HG02571 (cell line): Measurements from ENCODE around the gene MORC1.
A peak's percentile ranks its signal among the peaks of the same experiment; 100 is the strongest.

Experiments used
- ATAC-seq: cut with Tn5 transposase; IDR thresholded peaks from one replicate; pipeline ENCODE4 v1.9.1; 2021; ENCODE audit warnings: mild to moderate bottlenecking, moderate library complexity; ENCODE audit not compliant: unreplicated experiment

MORC1 gene

GRCh38 chr3:109033000-109033660, 84.8 kb downstream of the MORC1 start:
- no peak for ATAC-seq

- ATAC-seq: no peak
Measured at GRCh38 chr3:109028753-109029152, 89.2 kb downstream of the MORC1 start.

GRCh38 chr3:109026821-109027220, 91.1 kb downstream of the MORC1 start:
- ATAC-seq: no peak

- ATAC-seq: no peak
Measured at GRCh38 chr3:109025896-109026295, 92.0 kb downstream of the MORC1 start.

GRCh38 chr3:109023656-109024254, 94.2 kb downstream of the MORC1 start:
- ATAC-seq: peak; percentile 69

GRCh38 chr3:109023167-109023566, 94.8 kb downstream of the MORC1 start:
- no peak for ATAC-seq

GRCh38 chr3:109021556-109021955, 96.4 kb downstream of the MORC1 start:
- no peak for ATAC-seq

GRCh38 chr3:109018828-109019227, 99.1 kb downstream of the MORC1 start:
- ATAC-seq: no peak

- ATAC-seq: no peak
Measured at GRCh38 chr3:109005443-109005842, 112.5 kb downstream of the MORC1 start.

- ATAC-seq: no peak
Measured at GRCh38 chr3:108998436-108998835, 119.5 kb downstream of the MORC1 start.

- no peak for ATAC-seq
Measured at GRCh38 chr3:108985844-108986243, 132.1 kb downstream of the MORC1 start.

- no peak for ATAC-seq
Measured at GRCh38 chr3:108983051-108983450, 134.9 kb downstream of the MORC1 start.

- no peak for ATAC-seq
Measured at GRCh38 chr3:108976058-108976457, 141.9 kb downstream of the MORC1 start.

- ATAC-seq: no peak
Measured at GRCh38 chr3:108973019-108973418, 144.9 kb downstream of the MORC1 start.

GRCh38 chr3:108972482-108972881, 145.5 kb downstream of the MORC1 start:
- ATAC-seq: no peak

- ATAC-seq: no peak
Measured at GRCh38 chr3:108970561-108970960, 147.4 kb downstream of the MORC1 start.

GRCh38 chr3:108966773-108967172, 151.2 kb downstream of the MORC1 start:
- ATAC-seq: no peak

GRCh38 chr3:108959017-108959416, 158.9 kb downstream of the MORC1 start:
- ATAC-seq: no peak

GRCh38 chr3:108953700-108954099, 164.2 kb downstream of the MORC1 start, which contains the start of gene GUCA1C:
TSS of gene GUCA1C (minus strand) at chr3:108953879. CDS start at chr3:108953762, 117 bp downstream.
- no peak for ATAC-seq

- no peak for ATAC-seq
Measured at GRCh38 chr3:108953210-108953609, 164.7 kb downstream of the MORC1 start.

- ATAC-seq: no peak
Measured at GRCh38 chr3:108951820-108952501, 166.0 kb downstream of the MORC1 start.

GRCh38 chr3:108947855-108948254, 170.1 kb downstream of the MORC1 start:
- no peak for ATAC-seq
